ENCODE measurements around the gene MSMB.
"Not testable (repeated sequence)": the region's sequence is repeated elsewhere in the genome, so short reads cannot be mapped to it uniquely, and the experiment has no call there.

MSMB gene

DNA sequence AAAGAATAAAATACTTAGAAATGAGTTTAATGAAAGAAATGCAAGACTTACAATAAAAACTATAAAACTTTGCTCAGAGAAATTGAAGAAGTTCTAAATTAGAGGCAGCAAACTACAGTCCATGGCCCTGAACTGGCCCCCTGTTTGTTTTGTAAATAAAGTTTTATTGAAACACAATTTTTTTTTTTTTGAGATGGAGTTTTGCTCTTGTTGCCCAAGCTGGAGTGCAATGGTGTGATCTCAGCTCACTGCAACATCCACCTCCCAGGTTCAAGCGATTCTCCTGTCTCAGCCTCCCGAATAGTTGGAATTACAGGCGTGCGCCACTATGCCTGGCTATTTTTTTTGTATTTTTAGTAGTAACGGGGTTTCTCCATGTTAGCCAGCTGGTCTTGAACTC, 11.9 kb upstream of the MSMB start:
- not testable (repeated sequence) for H3K4me3 ChIP-seq (ENCODE audit: low read length in 2 of 2); H3K14ac ChIP-seq (ENCODE audit: low read length); H3K9me3 ChIP-seq (replicated peaks in 1 of 2; ENCODE audit: control insufficient read depth in 2 of 2, insufficient read depth in 1 of 2, low read depth in 1 of 2, low read length in 2 of 2); H3K27me3 ChIP-seq (ENCODE audit: control insufficient read depth in 3 of 3, insufficient read depth in 3 of 3, low read depth in 1 of 3, low read length in 3 of 3); H3K23ac ChIP-seq (ENCODE audit: low read depth, low read length, poor library complexity); H2BK15ac ChIP-seq (ENCODE audit: low read length); H3K4me1 ChIP-seq (ENCODE audit: control insufficient read depth in 2 of 2, insufficient read depth in 1 of 2, low read depth in 1 of 2, low read length in 2 of 2); H3K27ac ChIP-seq (replicated peaks; ENCODE audit: low read length); H3K4ac ChIP-seq (ENCODE audit: low read length); H2AFZ ChIP-seq (ENCODE audit: low read length); H3K36me3 ChIP-seq (replicated peaks in 1 of 2; ENCODE audit: control insufficient read depth in 2 of 2, insufficient read depth in 2 of 2, low read length in 2 of 2); H4K8ac ChIP-seq (ENCODE audit: low read depth, low read length); H2AK5ac ChIP-seq (ENCODE audit: low read depth, low read length); H2BK12ac ChIP-seq (ENCODE audit: low read length); H3K4me2 ChIP-seq (ENCODE audit: insufficient read depth, low read length, poor library complexity, severe bottlenecking); H3K79me1 ChIP-seq (ENCODE audit: low read depth, low read length); H3K18ac ChIP-seq (ENCODE audit: low read length); H3K9ac ChIP-seq (ENCODE audit: low read depth, low read length, poor library complexity); H2BK120ac ChIP-seq (ENCODE audit: low read depth, low read length); H2BK5ac ChIP-seq (ENCODE audit: low read length); H4K91ac ChIP-seq (ENCODE audit: low read depth, low read length, poor library complexity); DNase-seq (ENCODE audit: low spot score)
- no CpG with 5 or more reads among the region's 5 CpGs for WGBS, 2 donors (ENCODE audit: extremely low coverage in 2 of 2, insufficient read length in 2 of 2, insufficient replicate concordance in 1 of 2)

- Histone ChIP-seq H4K91ac (ENCODE audit: low read depth, low read length, poor library complexity) (no peak overlapping the region), H2BK15ac (ENCODE audit: low read length) (no peak overlapping the region), H2BK120ac (ENCODE audit: low read depth, low read length) (no peak overlapping the region), H3K4me2 (ENCODE audit: insufficient read depth, low read length, poor library complexity, severe bottlenecking) (no peak overlapping the region), H2AFZ (ENCODE audit: low read length) (no peak overlapping the region), H3K9me3 (replicated peaks in 1 of 2; ENCODE audit: control insufficient read depth in 2 of 2, insufficient read depth in 1 of 2, low read depth in 1 of 2, low read length in 2 of 2) (no peaks in the 10 kb centered on the region), H2BK12ac (ENCODE audit: low read length) (no peak overlapping the region), H2AK5ac (ENCODE audit: low read depth, low read length) (no peak overlapping the region), H3K14ac (ENCODE audit: low read length) (no peak overlapping the region), H3K9ac (ENCODE audit: low read depth, low read length, poor library complexity) (no peak overlapping the region), H3K79me1 (ENCODE audit: low read depth, low read length) (no peaks in the 10 kb centered on the region), H3K18ac (ENCODE audit: low read length) (no peak overlapping the region), H4K8ac (ENCODE audit: low read depth, low read length) (no peak overlapping the region), H2BK5ac (ENCODE audit: low read length) (no peak overlapping the region), H3K27me3 (ENCODE audit: control insufficient read depth in 3 of 3, insufficient read depth in 3 of 3, low read depth in 1 of 3, low read length in 3 of 3) (peaks cover 0 to 5% (median 0%) of the 10 kb centered on the region in 3 experiments), H3K23ac (ENCODE audit: low read depth, low read length, poor library complexity) (no peak overlapping the region), H3K4me1 (ENCODE audit: control insufficient read depth in 2 of 2, insufficient read depth in 1 of 2, low read depth in 1 of 2, low read length in 2 of 2) (peaks cover 0 to 9% of the 10 kb centered on the region in 2 donors), H3K36me3 (replicated peaks in 1 of 2; ENCODE audit: control insufficient read depth in 2 of 2, insufficient read depth in 2 of 2, low read length in 2 of 2) (no peaks in the 10 kb centered on the region), H3K4me3 (ENCODE audit: low read length in 2 of 2) (no peak overlapping the region), H3K27ac (replicated peaks; ENCODE audit: low read length) (no peak overlapping the region), H3K4ac (ENCODE audit: low read length) (no peak overlapping the region)
- DNase-seq (ENCODE audit: low spot score), result no peak
Measured at GRCh38 chr10:46057038-46057437, 11.0 kb upstream of the MSMB start.

DNA sequence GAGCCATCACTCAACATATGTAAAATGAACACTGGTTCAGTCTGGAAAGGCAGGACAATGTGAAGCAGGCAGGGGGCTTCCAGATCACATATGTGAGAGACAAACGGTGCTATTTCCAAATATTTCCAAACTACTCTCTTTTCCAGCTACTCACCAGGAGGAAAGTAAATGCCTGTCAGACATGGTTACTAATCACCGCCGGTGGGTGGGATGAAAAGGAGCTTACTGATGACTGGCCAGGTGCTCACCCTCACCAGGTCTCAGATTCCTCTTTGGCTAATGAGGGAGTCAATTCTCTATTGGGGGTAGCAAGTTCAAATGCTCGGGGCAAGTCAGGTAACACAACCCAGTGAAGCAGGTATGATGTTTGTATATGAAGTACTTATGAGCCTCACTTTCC, 9.7 kb upstream of the MSMB start:
- H3K36me3 ChIP-seq (replicated peaks in 1 of 2; ENCODE audit: control insufficient read depth in 2 of 2, insufficient read depth in 2 of 2, low read length in 2 of 2), result no peaks in the 10 kb centered on the region
- H3K79me1 ChIP-seq (ENCODE audit: low read depth, low read length), result no peaks in the 10 kb centered on the region
- H3K18ac ChIP-seq (ENCODE audit: low read length), result no peak overlapping the region
- H4K8ac ChIP-seq (ENCODE audit: low read depth, low read length), result no peak overlapping the region
- H2AK5ac ChIP-seq (ENCODE audit: low read depth, low read length), result no peak overlapping the region
- H2BK120ac ChIP-seq (ENCODE audit: low read depth, low read length), result no peak overlapping the region
- H2BK12ac ChIP-seq (ENCODE audit: low read length), result no peak overlapping the region
- no peak overlapping the region for H3K27ac ChIP-seq (replicated peaks; ENCODE audit: low read length)
- no peak for DNase-seq (ENCODE audit: low spot score)
- no peak overlapping the region for H3K4me3 ChIP-seq (ENCODE audit: low read length in 2 of 2)
- H3K27me3 ChIP-seq (ENCODE audit: control insufficient read depth in 3 of 3, insufficient read depth in 3 of 3, low read depth in 1 of 3, low read length in 3 of 3), result peaks cover 0 to 9% (median 0%) of the 10 kb centered on the region in 3 experiments
- peaks cover 0 to 9% of the 10 kb centered on the region in 2 donors for H3K4me1 ChIP-seq (ENCODE audit: control insufficient read depth in 2 of 2, insufficient read depth in 1 of 2, low read depth in 1 of 2, low read length in 2 of 2)
- H4K91ac ChIP-seq (ENCODE audit: low read depth, low read length, poor library complexity), result no peak overlapping the region
- no peak overlapping the region for H3K4me2 ChIP-seq (ENCODE audit: insufficient read depth, low read length, poor library complexity, severe bottlenecking)
- no peaks in the 10 kb centered on the region for H3K9me3 ChIP-seq (replicated peaks in 1 of 2; ENCODE audit: control insufficient read depth in 2 of 2, insufficient read depth in 1 of 2, low read depth in 1 of 2, low read length in 2 of 2)
- H2BK5ac ChIP-seq (ENCODE audit: low read length), result no peak overlapping the region
- no peak overlapping the region for H3K14ac ChIP-seq (ENCODE audit: low read length)
- WGBS, 2 donors (ENCODE audit: extremely low coverage in 2 of 2, insufficient read length in 2 of 2, insufficient replicate concordance in 1 of 2), result no CpG with 5 or more reads among the region's 4 CpGs
- H3K23ac ChIP-seq (ENCODE audit: low read depth, low read length, poor library complexity), result no peak overlapping the region
- no peak overlapping the region for H2AFZ ChIP-seq (ENCODE audit: low read length)
- H3K4ac ChIP-seq (ENCODE audit: low read length), result no peak overlapping the region
- no peak overlapping the region for H2BK15ac ChIP-seq (ENCODE audit: low read length)
- no peak overlapping the region for H3K9ac ChIP-seq (ENCODE audit: low read depth, low read length, poor library complexity)

- peaks cover 0 to 7% of the 10 kb centered on the region in 2 donors for H3K4me1 ChIP-seq (ENCODE audit: control insufficient read depth in 2 of 2, insufficient read depth in 1 of 2, low read depth in 1 of 2, low read length in 2 of 2)
- no peaks in the 10 kb centered on the region for H3K36me3 ChIP-seq (replicated peaks in 1 of 2; ENCODE audit: control insufficient read depth in 2 of 2, insufficient read depth in 2 of 2, low read length in 2 of 2)
- H3K18ac ChIP-seq (ENCODE audit: low read length), result no peak overlapping the region
- no peak overlapping the region for H2BK12ac ChIP-seq (ENCODE audit: low read length)
- H3K9me3 ChIP-seq (replicated peaks in 1 of 2; ENCODE audit: control insufficient read depth in 2 of 2, insufficient read depth in 1 of 2, low read depth in 1 of 2, low read length in 2 of 2), result no peaks in the 10 kb centered on the region
- no peak overlapping the region for H3K4me3 ChIP-seq (ENCODE audit: low read length in 2 of 2)
- WGBS, 2 donors (ENCODE audit: extremely low coverage in 2 of 2, insufficient read length in 2 of 2, insufficient replicate concordance in 1 of 2), result no CpG with 5 or more reads among the region's 9 CpGs
- H3K27me3 ChIP-seq (ENCODE audit: control insufficient read depth in 3 of 3, insufficient read depth in 3 of 3, low read depth in 1 of 3, low read length in 3 of 3), result peaks cover 0 to 9% (median 0%) of the 10 kb centered on the region in 3 experiments
- H3K9ac ChIP-seq (ENCODE audit: low read depth, low read length, poor library complexity), result no peak overlapping the region
- no peak overlapping the region for H2BK120ac ChIP-seq (ENCODE audit: low read depth, low read length)
- no peak overlapping the region for H2AFZ ChIP-seq (ENCODE audit: low read length)
- no peak overlapping the region for H3K4ac ChIP-seq (ENCODE audit: low read length)
- H3K27ac ChIP-seq (replicated peaks; ENCODE audit: low read length), result no peak overlapping the region
- DNase-seq (ENCODE audit: low spot score), result no peak
- H3K4me2 ChIP-seq (ENCODE audit: insufficient read depth, low read length, poor library complexity, severe bottlenecking), result no peak overlapping the region
- H3K23ac ChIP-seq (ENCODE audit: low read depth, low read length, poor library complexity), result no peak overlapping the region
- H2AK5ac ChIP-seq (ENCODE audit: low read depth, low read length), result no peak overlapping the region
- H2BK5ac ChIP-seq (ENCODE audit: low read length), result no peak overlapping the region
- no peaks in the 10 kb centered on the region for H3K79me1 ChIP-seq (ENCODE audit: low read depth, low read length)
- no peak overlapping the region for H4K91ac ChIP-seq (ENCODE audit: low read depth, low read length, poor library complexity)
- H2BK15ac ChIP-seq (ENCODE audit: low read length), result no peak overlapping the region
- H4K8ac ChIP-seq (ENCODE audit: low read depth, low read length), result no peak overlapping the region
- H3K14ac ChIP-seq (ENCODE audit: low read length), result no peak overlapping the region
Measured at GRCh38 chr10:46053534-46054434, 7.7 kb upstream of the MSMB start.
